ENCODE data around the gene FLAD1.
"Not testable (repeated sequence)": the region's sequence is repeated elsewhere in the genome, so short reads cannot be mapped to it uniquely, and the experiment has no call there.

The FLAD1 gene

GRCh38 chr1:154973344-154974101 lies 9.6 kb upstream of the FLAD1 start:
- Histone ChIP-seq H3K27me3 (replicated peaks; ENCODE audit: control insufficient read depth, insufficient read depth, low read length) (no peaks in the 10 kb centered on the region), H3K4me3 (replicated peaks; ENCODE audit: low read depth, low read length) (peak overlapping the region; percentile 68), H3K36me3 (ENCODE audit: control insufficient read depth, insufficient read depth, low read length) (peaks cover 3% of the 10 kb centered on the region)
- peak; percentile 86 for DNase-seq (ENCODE audit: extremely low read depth, insufficient read length)
- peak; percentile 18 for TF ChIP-seq CTCF (IDR thresholded peaks at IDR 0.05; ENCODE audit: insufficient read depth, low read length, poor library complexity, severe bottlenecking)

GRCh38 chr1:154974102-154974807 lies 8.9 kb upstream of the FLAD1 start, which contains the start of gene CKS1B:
Gene CKS1B (plus strand): TSS chr1:154974681. CDS start chr1:154974746, 65 bp downstream.
- Histone ChIP-seq H3K4me3 (replicated peaks; ENCODE audit: low read depth, low read length) (peak within 1 kb of the TSS; percentile 68), H3K27me3 (replicated peaks; ENCODE audit: control insufficient read depth, insufficient read depth, low read length) (no peaks in the 10 kb centered on the region), H3K36me3 (ENCODE audit: control insufficient read depth, insufficient read depth, low read length) (peaks cover 2% of the 10 kb centered on the region)
- peak; percentile 94 for DNase-seq (ENCODE audit: extremely low read depth, insufficient read length)
- TF ChIP-seq CTCF (IDR thresholded peaks at IDR 0.05; ENCODE audit: insufficient read depth, low read length, poor library complexity, severe bottlenecking) = no peak

GRCh38 chr1:154974808-154975408 lies 8.2 kb upstream of the FLAD1 start:
- Histone ChIP-seq H3K36me3 (ENCODE audit: control insufficient read depth, insufficient read depth, low read length) (no peaks in the 10 kb centered on the region; the same call in none of the 2 replicates), H3K4me3 (replicated peaks; ENCODE audit: low read depth, low read length) (peak overlapping the region; percentile 68), H3K27me3 (replicated peaks; ENCODE audit: control insufficient read depth, insufficient read depth, low read length) (no peaks in the 10 kb centered on the region)
- no peak for TF ChIP-seq CTCF (IDR thresholded peaks at IDR 0.05; ENCODE audit: insufficient read depth, low read length, poor library complexity, severe bottlenecking)
- peak; percentile 94 for DNase-seq (ENCODE audit: extremely low read depth, insufficient read length)

GRCh38 chr1:154975409-154976059 lies 7.6 kb upstream of the FLAD1 start:
- no peak for TF ChIP-seq CTCF (IDR thresholded peaks at IDR 0.05; ENCODE audit: insufficient read depth, low read length, poor library complexity, severe bottlenecking)
- peak; percentile 77 for DNase-seq (ENCODE audit: extremely low read depth, insufficient read length)

GRCh38 chr1:154977762-154978161 lies 5.4 kb upstream of the FLAD1 start:
- DNase-seq (ENCODE audit: extremely low read depth, insufficient read length); H3K27me3 ChIP-seq (replicated peaks; ENCODE audit: control insufficient read depth, insufficient read depth, low read length); H3K36me3 ChIP-seq (ENCODE audit: control insufficient read depth, insufficient read depth, low read length); H3K4me3 ChIP-seq (replicated peaks; ENCODE audit: low read depth, low read length): not testable (repeated sequence)

More at GRCh38 chr1:154975409-154976059, 7.6 kb upstream of the FLAD1 start:
- H3K27me3 ChIP-seq (replicated peaks; ENCODE audit: control insufficient read depth, insufficient read depth, low read length) = no peaks in the 10 kb centered on the region
- peak overlapping the region; percentile 68 for H3K4me3 ChIP-seq (replicated peaks; ENCODE audit: low read depth, low read length)
- H3K36me3 ChIP-seq (ENCODE audit: control insufficient read depth, insufficient read depth, low read length) = no peaks in the 10 kb centered on the region; the same call in none of the 2 replicates

Data from GM06990 (cell line).